Endothelial cell of umbilical vein (primary cell): ENCODE results near the gene FHDC1. TPM values are rescaled to one million over a fixed set of nuclear protein-coding genes. Genes with fewer than 3 reads are reported as not detected.

Source experiments
- BruUV-seq: library from RNA; stranded (reverse); fragments of 400-500 nt; replicated peaks from 2 replicates; lab custom pipeline; 2021; lab: Mats Ljungman, UMichigan
- CTCF ChIA-PET: fragments of 300-600, 350-600 bp; sonication (Branson Sonifier 250); formaldehyde crosslinking; loops from one replicate; lab custom pipeline; 2021; ENCODE audit warnings: antibody characterized with exemption, inconsistent platforms; lab: Charles Lee
- POLR2A ChIA-PET: fragments of 300-600, 350-600 bp; sonication (Branson Sonifier 250); formaldehyde crosslinking; loops from one replicate; lab custom pipeline; 2021; ENCODE audit warnings: antibody characterized with exemption, inconsistent platforms; lab: Charles Lee
- DNase-seq: peaks from one replicate; pipeline ENCODE4 v3.0.0-alpha.2; 2011; ENCODE audit warnings: low read depth, low spot score
- FAIRE-seq: peaks from 2 replicates; lab custom pipeline; 2011; peaks lifted over from hg19 to GRCh38; lab: Jason Lieb, UNC
- H2AFZ ChIP-seq: 2 replicates; pipeline ENCODE4 v1.6.0; 2012; ENCODE audit warnings: low read depth, low read length, control low read depth, inconsistent platforms
- H3K27ac ChIP-seq: 2 replicates; pipeline ENCODE4 v1.5.1; 2011; ENCODE audit warnings: low read depth, mild to moderate bottlenecking, control low read depth, low read length, moderate library complexity; ENCODE audit not compliant: insufficient read depth
- H3K27me3 ChIP-seq, 2 experiments: 2 replicates each; pipeline versions ENCODE4 v1.6.0 to v1.6.1; 2011; ENCODE audit warnings: low read length in 2 of 2, mixed read lengths in 1 of 2; ENCODE audit not compliant: control insufficient read depth in 2 of 2, insufficient read depth in 2 of 2
- H3K36me3 ChIP-seq, 2 experiments: 2 replicates in 1 of 2; 3 replicates in 1 of 2; pipeline ENCODE4 v1.5.1; 2011; ENCODE audit warnings: low read length in 2 of 2, mild to moderate bottlenecking in 1 of 2, moderate library complexity in 1 of 2; ENCODE audit not compliant: control insufficient read depth in 2 of 2, insufficient read depth in 2 of 2; ENCODE audit errors: extremely low read depth in 1 of 2
- H3K4me1 ChIP-seq: 3 replicates; pipeline ENCODE4 v1.5.1; 2011; ENCODE audit warnings: mild to moderate bottlenecking, low read length; ENCODE audit not compliant: control insufficient read depth, insufficient read depth; ENCODE audit errors: extremely low read depth
- H3K4me2 ChIP-seq: 2 replicates; pipeline ENCODE4 v1.6.1; 2011; ENCODE audit warnings: low read length, control low read depth, mixed read lengths; ENCODE audit not compliant: insufficient read depth
- H3K4me3 ChIP-seq, 3 experiments: fragments of 200-600 bp in 1 of 3; sonication (generic), shearing (Covaris generic) in 1 of 3; replicated peaks in 1 of 3; 2 replicates each; pipeline ENCODE4 v1.5.1; 2011 to 2016; ENCODE audit warnings: control low read depth in 3 of 3, low read length in 3 of 3, mild to moderate bottlenecking in 2 of 3, inconsistent platforms in 1 of 3, low read depth in 1 of 3, moderate library complexity in 1 of 3; ENCODE audit not compliant: insufficient read depth in 1 of 3
- H3K79me2 ChIP-seq: 2 replicates; pipeline ENCODE4 v1.6.0; 2012; ENCODE audit warnings: low read length, inconsistent platforms; ENCODE audit not compliant: control insufficient read depth, insufficient read depth
- H3K9ac ChIP-seq: replicated peaks from 2 replicates; pipeline ENCODE3; 2011; ENCODE audit warnings: low read length, control low read depth; ENCODE audit not compliant: insufficient read depth; ENCODE audit errors: extremely low read depth
- H3K9me1 ChIP-seq: replicated peaks from 3 replicates; pipeline ENCODE4 v1.6.0; 2011; ENCODE audit warnings: mild to moderate bottlenecking, low read length; ENCODE audit not compliant: control insufficient read depth, insufficient read depth; ENCODE audit errors: extremely low read depth
- H3K9me3 ChIP-seq: replicated peaks from 2 replicates; pipeline ENCODE4 v1.5.1; 2012; ENCODE audit warnings: low read length, inconsistent platforms; ENCODE audit not compliant: control insufficient read depth, insufficient read depth
- H4K20me1 ChIP-seq: replicated peaks from 2 replicates; pipeline ENCODE3; 2011; ENCODE audit warnings: mild to moderate bottlenecking, low read length; ENCODE audit not compliant: control insufficient read depth, insufficient read depth; ENCODE audit errors: extremely low read depth
- EZH2 ChIP-seq: IDR thresholded peaks from 2 replicates; pipeline ENCODE4 v1.6.1; 2012; ENCODE audit warnings: borderline replicate concordance, low read depth, mild to moderate bottlenecking, moderate library complexity, low read length, inconsistent platforms; ENCODE audit not compliant: severe bottlenecking
- FOS ChIP-seq: IDR thresholded peaks from 2 replicates; pipeline ENCODE4 v1.6.1; 2011; ENCODE audit warnings: mild to moderate bottlenecking, low read length, moderate library complexity, borderline replicate concordance; ENCODE audit not compliant: insufficient read depth
- GATA2 ChIP-seq: IDR thresholded peaks from 2 replicates; pipeline ENCODE4 v1.7.0; 2011; ENCODE audit warnings: low read depth, mild to moderate bottlenecking, moderate library complexity, mixed read lengths, low read length; ENCODE audit not compliant: insufficient read length, insufficient read depth
- JUN ChIP-seq: IDR thresholded peaks from 2 replicates; pipeline ENCODE4 v1.6.1; 2011; ENCODE audit warnings: borderline replicate concordance, low read depth; ENCODE audit not compliant: insufficient read length, insufficient read depth
- MAX ChIP-seq: IDR thresholded peaks from 2 replicates; pipeline ENCODE4 v1.6.1; 2011; ENCODE audit not compliant: insufficient read depth, insufficient read length
- MYC ChIP-seq: IDR thresholded peaks from one replicate; pipeline ENCODE4 v1.6.1; 2011; ENCODE audit warnings: mild to moderate bottlenecking, low read depth, low read length
- POLR2A ChIP-seq: IDR thresholded peaks from 2 replicates; pipeline ENCODE4 v1.6.1; 2012; ENCODE audit warnings: low read depth, mild to moderate bottlenecking, control low read depth, low read length
- POLR2AphosphoS5 ChIP-seq: IDR thresholded peaks from 2 replicates; pipeline ENCODE4 v1.6.1; 2012; ENCODE audit warnings: low read depth, mild to moderate bottlenecking, control low read depth, low read length, moderate library complexity; ENCODE audit not compliant: insufficient read depth
- dilution Hi-C: fragments of 300-500 bp; cut with MboI; formaldehyde crosslinking; loops from one replicate; pipeline ENCODE4 v1.15.0; 2019; ENCODE audit warnings: low sequenced_read_pairs; ENCODE audit not compliant: extremely low pct_ligation_motif_present
- intact Hi-C: fragments of 100-400 bp; cut with micrococcal nuclease; formaldehyde crosslinking; loops from one replicate; pipeline ENCODE4 v1.10.0; 2022
- polyA plus RNA-seq, 4 experiments: library from polyadenylated mRNA; depleted of rRNA in 3 of 4; stranded (reverse) in 3 of 4; unstranded in 1 of 4; fragments of >200 nt; gene quantifications; 2 replicates each; pipeline versions ENCODE4 v1.2.1 to v1.2.3, GENCODE V29; 2011 to 2012; ENCODE audit warnings: missing spikeins in 1 of 4
- total RNA-seq: library from RNA; stranded (reverse); gene quantifications from 2 replicates; pipeline ENCODE4 v1.2.3, GENCODE V29; 2021
- TF ChIP-seq, protein P1 (sequence below), 2 donors: IDR thresholded peaks; 1 replicate in 1 of 2; 2 replicates in 1 of 2; pipeline ENCODE4 v1.5.1; 2011; ENCODE audit warnings: low read length in 2 of 2, mild to moderate bottlenecking in 2 of 2, moderate library complexity in 2 of 2, control low read depth in 1 of 2, inconsistent platforms in 1 of 2, low read depth in 1 of 2; ENCODE audit not compliant: insufficient read depth in 1 of 2; ENCODE audit errors: extremely low read depth in 1 of 2

Gene FHDC1
- total and polyA plus RNA-seq, 2 donors (not counting 3 experiments of a cell fraction or from before 2014, with no cell fraction given): 0.03 to 0.18 TPM

- no TSS peak for BruUV-seq
- Histone ChIP-seq H2AFZ (no peak overlapping the region), H3K9ac (no peak overlapping the region), H3K4me1 (peaks cover 17% of the 10 kb centered on the region), H3K4me2 (no peak overlapping the region), H3K9me3 (no peaks in the 10 kb centered on the region), H3K27ac (no peak overlapping the region), H3K36me3 (no peaks in the 10 kb centered on the region), H3K79me2 (no peaks in the 10 kb centered on the region), H3K27me3 (peaks cover 53 to 72% of the 10 kb centered on the region in 2 experiments), H3K9me1 (no peaks in the 10 kb centered on the region), H3K4me3 (no peak overlapping the region), H4K20me1 (no peaks in the 10 kb centered on the region)
- POLR2A ChIA-PET: no interaction called here
- intact Hi-C loops (loop anchor here (10.0 kb wide), 2 partner anchors 145 to 185 kb away; no protein-coding TSS in a partner anchor), dilution Hi-C loops (no loop called here)
- DNase-seq: no peak
- FAIRE-seq: no peak
- no peak for TF ChIP-seq GATA2
- peak; percentile 26 for TF ChIP-seq EZH2
- no peak for TF ChIP-seq POLR2AphosphoS5
- CTCF ChIA-PET: no interaction called here
Measured at GRCh38 chr4:152939621-152940020, 3.5 kb downstream of the FHDC1 start.

DNA sequence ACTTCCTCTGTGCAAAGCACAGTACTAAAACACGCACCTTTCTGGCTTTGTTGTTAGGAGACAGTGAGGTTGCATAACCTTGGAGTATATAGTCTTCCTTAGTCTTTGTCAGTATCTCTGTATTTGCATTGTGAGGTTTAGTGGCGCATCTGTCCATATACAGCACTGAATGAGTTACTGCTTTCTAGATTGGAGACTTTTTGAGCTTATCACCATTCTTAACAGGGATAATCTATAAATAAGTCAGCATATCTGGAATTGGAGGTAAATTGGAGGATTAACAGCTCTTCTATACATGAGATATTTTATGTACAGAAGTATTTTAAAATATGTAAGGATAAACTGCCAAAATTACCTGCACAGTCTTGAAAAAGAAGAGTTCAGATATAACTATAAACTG is 4.3 kb downstream of the FHDC1 start:
- FAIRE-seq (no peak), DNase-seq (no peak)
- TF ChIP-seq, protein P1, sequence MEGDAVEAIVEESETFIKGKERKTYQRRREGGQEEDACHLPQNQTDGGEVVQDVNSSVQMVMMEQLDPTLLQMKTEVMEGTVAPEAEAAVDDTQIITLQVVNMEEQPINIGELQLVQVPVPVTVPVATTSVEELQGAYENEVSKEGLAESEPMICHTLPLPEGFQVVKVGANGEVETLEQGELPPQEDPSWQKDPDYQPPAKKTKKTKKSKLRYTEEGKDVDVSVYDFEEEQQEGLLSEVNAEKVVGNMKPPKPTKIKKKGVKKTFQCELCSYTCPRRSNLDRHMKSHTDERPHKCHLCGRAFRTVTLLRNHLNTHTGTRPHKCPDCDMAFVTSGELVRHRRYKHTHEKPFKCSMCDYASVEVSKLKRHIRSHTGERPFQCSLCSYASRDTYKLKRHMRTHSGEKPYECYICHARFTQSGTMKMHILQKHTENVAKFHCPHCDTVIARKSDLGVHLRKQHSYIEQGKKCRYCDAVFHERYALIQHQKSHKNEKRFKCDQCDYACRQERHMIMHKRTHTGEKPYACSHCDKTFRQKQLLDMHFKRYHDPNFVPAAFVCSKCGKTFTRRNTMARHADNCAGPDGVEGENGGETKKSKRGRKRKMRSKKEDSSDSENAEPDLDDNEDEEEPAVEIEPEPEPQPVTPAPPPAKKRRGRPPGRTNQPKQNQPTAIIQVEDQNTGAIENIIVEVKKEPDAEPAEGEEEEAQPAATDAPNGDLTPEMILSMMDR (IDR thresholded peaks at IDR 0.05; ENCODE audit: extremely low read depth in 1 of 2, insufficient read depth in 1 of 2, low read depth in 1 of 2, low read length in 2 of 2): no peak
- TF ChIP-seq MAX (no peak), JUN (no peak), GATA2 (no peak), POLR2AphosphoS5 (no peak), FOS (no peak), POLR2A (no peak), EZH2 (no peak), MYC (no peak)
- Histone ChIP-seq H3K27me3 (peaks cover 49 to 64% of the 10 kb centered on the region in 2 experiments), H2AFZ (no peak overlapping the region), H3K4me2 (no peak overlapping the region), H4K20me1 (no peaks in the 10 kb centered on the region), H3K36me3 (no peaks in the 10 kb centered on the region), H3K79me2 (no peaks in the 10 kb centered on the region), H3K9ac (no peak overlapping the region), H3K9me3 (no peaks in the 10 kb centered on the region), H3K9me1 (no peaks in the 10 kb centered on the region), H3K4me1 (peaks cover 17% of the 10 kb centered on the region), H3K4me3 (no peak overlapping the region), H3K27ac (no peak overlapping the region)
- CTCF ChIA-PET: interaction anchor here (0.5 to 1.8 kb wide), 3 partner anchors 10 to 65 kb away, joined by 3 read pairs; no protein-coding TSS in a partner anchor
- BruUV-seq: no TSS peak
- dilution Hi-C loops: no loop called here
- POLR2A ChIA-PET: no interaction called here
- intact Hi-C loops: no loop called here
